Stimulated activated CD8-positive, alpha-beta memory T cell treated with anti-CD3 and anti-CD28 coated beads, Interleukin-12 subunit alpha, Interleukin-12 subunit beta, amount 100 ng/mL, for 1 hour (primary cell): ENCODE data around the gene TRMU.
"Not testable (repeated sequence)": the region's sequence is repeated elsewhere in the genome, so short reads cannot be mapped to it uniquely, and the experiment has no call there.

ENCODE experiments used
- DNase-seq: peaks from one replicate; pipeline ENCODE4 v3.0.0-alpha.2; 2020; ENCODE audit warnings: low read depth

TRMU gene

GRCh38 chr22:46300491-46300890 lies 35.0 kb upstream of the TRMU start:
- no peak for DNase-seq

GRCh38 chr22:46303347-46303965 lies 32.1 kb upstream of the TRMU start:
- DNase-seq = no peak

- DNase-seq = no peak
Observed at GRCh38 chr22:46308283-46308988, 27.1 kb upstream of the TRMU start.

- no peak for DNase-seq
Observed at GRCh38 chr22:46309526-46310085, 25.9 kb upstream of the TRMU start.

- no peak for DNase-seq
Observed at GRCh38 chr22:46312056-46312455, 23.5 kb upstream of the TRMU start.

DNA sequence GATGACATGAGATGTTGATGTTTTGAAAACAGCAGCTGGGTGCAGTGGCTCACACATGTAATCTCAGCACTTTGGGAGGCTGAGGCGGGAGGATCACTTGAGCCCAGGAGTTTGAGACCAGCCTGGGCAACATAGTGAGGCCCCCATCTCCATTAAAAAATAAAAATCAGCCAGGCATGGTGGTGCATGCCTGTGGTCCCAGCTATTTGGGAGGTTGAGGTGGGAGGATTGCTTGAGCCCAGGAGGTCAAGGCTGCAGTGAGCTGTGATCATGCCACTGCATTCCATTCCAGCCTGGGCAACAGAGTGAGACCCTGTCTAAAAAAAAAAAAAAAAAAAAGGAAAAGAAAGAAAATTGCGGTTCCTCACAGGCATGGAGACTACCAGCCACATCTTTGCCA lies 22.7 kb upstream of the TRMU start:
- not testable (repeated sequence) for DNase-seq

- no peak for DNase-seq
Observed at GRCh38 chr22:46315976-46316375, 19.5 kb upstream of the TRMU start.

GRCh38 chr22:46317646-46318045 lies 17.9 kb upstream of the TRMU start:
- no peak for DNase-seq

GRCh38 chr22:46318576-46318975 lies 16.9 kb upstream of the TRMU start:
- no peak for DNase-seq

DNA sequence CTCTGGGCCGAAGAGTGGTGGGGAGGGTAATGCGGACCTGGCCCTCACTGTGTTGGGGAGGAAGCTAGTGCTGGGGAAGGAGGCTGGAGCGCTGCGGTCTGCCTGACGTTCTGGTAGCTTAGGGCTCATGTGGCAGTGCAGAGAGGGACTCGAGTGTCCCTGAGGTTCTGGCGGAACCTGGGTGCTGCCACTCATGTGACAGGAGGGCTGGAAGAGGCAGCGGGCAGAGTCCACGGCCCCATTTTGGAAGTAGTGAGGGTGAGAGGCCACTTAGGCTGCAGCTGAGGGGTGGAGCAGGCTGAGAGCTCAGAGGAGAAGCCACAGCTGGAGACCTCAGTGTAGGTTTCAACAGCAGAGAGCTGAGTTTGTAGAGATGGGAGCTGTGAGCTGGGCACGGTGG lies 16.2 kb upstream of the TRMU start:
- DNase-seq = no peak

- DNase-seq = no peak
Observed at GRCh38 chr22:46320166-46320710, 15.3 kb upstream of the TRMU start.

- no peak for DNase-seq
Observed at GRCh38 chr22:46320716-46321386, 14.7 kb upstream of the TRMU start.

DNA sequence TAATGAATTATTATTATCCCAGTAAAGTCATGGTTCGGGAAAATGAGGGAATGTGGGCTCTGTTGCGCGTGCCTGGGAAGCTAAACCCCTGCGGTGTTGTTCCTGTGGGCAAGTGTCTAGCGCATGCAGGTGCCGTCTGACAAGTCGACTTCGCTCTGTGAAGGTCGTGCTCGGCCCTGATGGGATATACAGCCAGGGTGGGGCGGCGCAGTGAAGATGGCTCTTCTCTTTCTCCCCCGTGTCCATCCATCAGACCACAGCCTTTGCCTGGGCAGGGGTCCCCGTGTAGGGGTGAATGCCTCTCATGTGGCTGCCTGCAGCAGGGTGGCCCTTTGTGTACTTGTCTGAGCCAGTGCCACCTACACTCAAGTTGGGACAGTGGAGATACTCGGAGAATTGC lies 12.8 kb upstream of the TRMU start:
- no peak for DNase-seq

DNA sequence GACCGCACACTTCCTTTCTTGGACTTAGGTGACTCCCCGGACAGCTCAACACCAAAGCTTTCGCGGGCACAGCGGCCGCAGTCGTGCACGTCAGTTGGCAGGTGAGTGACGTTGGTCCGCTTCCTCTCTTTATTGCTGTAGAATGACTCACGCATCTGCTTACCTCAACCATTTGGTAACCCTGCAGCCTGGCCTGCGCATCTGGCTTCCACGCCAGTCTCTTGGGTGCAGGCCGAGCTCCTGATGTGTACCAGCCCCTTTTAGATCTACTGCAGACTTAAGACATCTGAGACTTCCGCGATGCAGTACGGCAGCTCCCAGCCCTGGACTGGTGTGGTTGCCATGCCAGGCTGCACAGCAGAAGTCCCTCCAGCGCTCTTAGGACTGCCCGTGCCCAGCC lies 12.4 kb upstream of the TRMU start:
- DNase-seq = no peak

GRCh38 chr22:46326066-46326680 lies 9.3 kb upstream of the TRMU start:
- DNase-seq = no peak

- DNase-seq = no peak
Observed at GRCh38 chr22:46327691-46328465, 7.6 kb upstream of the TRMU start.

- no peak for DNase-seq
Observed at GRCh38 chr22:46328797-46329196, 6.7 kb upstream of the TRMU start.

- DNase-seq = no peak
Observed at GRCh38 chr22:46329616-46330015, 5.9 kb upstream of the TRMU start.

DNA sequence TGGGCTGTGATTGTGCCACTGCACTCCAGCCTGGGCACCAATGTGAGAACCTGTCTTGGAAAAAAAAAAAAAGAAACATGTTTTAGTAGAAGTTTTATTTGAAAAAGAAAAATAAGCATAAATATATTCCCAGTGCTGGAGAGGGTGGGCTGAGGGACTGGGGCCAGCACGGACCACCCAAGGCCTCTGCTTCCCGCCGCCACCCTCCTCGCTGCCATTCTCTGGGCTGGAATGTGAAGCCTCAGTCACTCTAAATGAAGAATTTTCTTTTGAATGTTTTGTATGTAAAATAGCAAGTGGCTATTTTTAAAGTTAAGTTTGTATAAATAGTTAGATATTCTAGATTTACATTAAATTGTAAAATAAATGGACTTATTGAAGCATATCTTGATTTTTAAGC lies 5.1 kb upstream of the TRMU start:
- no peak for DNase-seq

GRCh38 chr22:46331496-46331895 lies 4.0 kb upstream of the TRMU start:
- DNase-seq = no peak
